Left lung (tissue), 10 donors: ENCODE measurements around the gene APOL1. TPM values are rescaled to one million over a fixed set of nuclear protein-coding genes. Genes with fewer than 3 reads are reported as not detected.
A peak's percentile ranks its signal among the peaks of the same experiment; 100 is the strongest.

Experiments
- ATAC-seq: fragments of 200-7000 bp; cut with Tn5 transposase; one replicate; pipeline ENCODE4 v1.9.1; 2020; ENCODE audit warnings: moderate library complexity
- DNase-seq, 4 donors: peaks; one replicate each; pipeline ENCODE4 v3.0.0-alpha.2; 2013 to 2020
- H3K27ac ChIP-seq, 2 donors: fragments of 200-600 bp; sonication (generic) in 1 of 2; one replicate each; pipeline versions ENCODE4 v1.5.0 to v1.8.0; 2020 to 2021
- H3K27me3 ChIP-seq, 2 donors: fragments of 200-600 bp; sonication (generic) in 1 of 2; one replicate each; pipeline versions ENCODE4 v1.5.0 to v1.8.0; 2020 to 2021
- H3K36me3 ChIP-seq, 2 donors: fragments of 200-600 bp; sonication (generic) in 1 of 2; one replicate each; pipeline versions ENCODE4 v1.5.0 to v1.8.0; 2020 to 2021
- H3K4me1 ChIP-seq, 2 donors: fragments of 200-600 bp; one replicate each; pipeline ENCODE4 v1.8.0; 2021
- H3K4me3 ChIP-seq, 2 donors: fragments of 200-600 bp; sonication (generic) in 1 of 2; one replicate each; pipeline versions ENCODE4 v1.5.0 to v1.8.0; 2020 to 2021; ENCODE audit warnings: mild to moderate bottlenecking in 1 of 2
- H3K9me3 ChIP-seq, 2 donors: fragments of 200-600 bp; sonication (generic) in 1 of 2; one replicate each; pipeline versions ENCODE4 v1.5.0 to v1.8.0; 2020 to 2021
- CTCF ChIP-seq, 2 donors: fragments of 200-600 bp; sonication (generic) in 1 of 2; IDR thresholded peaks; one replicate each; pipeline versions ENCODE4 v1.5.0 to v1.8.0; 2021; ENCODE audit warnings: antibody characterized with exemption in 2 of 2
- intact Hi-C, 2 donors: fragments of 100-400 bp; cut with DNase I; formaldehyde crosslinking; loops; one replicate each; pipeline versions ENCODE4 v1.11.2 to v1.14.2; 2022
- polyA plus RNA-seq, 6 donors: library from polyadenylated mRNA; unstranded; fragments of 120-200 nt; gene quantifications; one replicate each; pipeline ENCODE4 v1.2.1, GENCODE V29; 2013; ENCODE audit not compliant: insufficient read length in 6 of 6
- total RNA-seq, 2 donors: library from RNA; stranded (reverse); fragmentation: NEBNext Ultra II Directional; extraction: Animal tissue kit (Norgen Biotek cat#: 25700); gene quantifications; one replicate each; pipeline ENCODE4 v1.2.1, GENCODE V29; 2021
- donor health status: DM: no; HTN: yes; CAD: no.
- donor health status: DM: no; HTN: no; CAD: no.

Gene APOL1
- total and polyA plus RNA-seq, 8 donors, result 8.6 to 109 (median 13.5) TPM

GRCh38 chr22:36305813-36306212 lies 52.9 kb downstream of the APOL1 start:
- Histone ChIP-seq H3K4me3 (no peak overlapping the region), H3K27me3 (no peaks in the 10 kb centered on the region), H3K9me3 (no peaks in the 10 kb centered on the region), H3K4me1 (peaks cover 0 to 6% of the 10 kb centered on the region in 2 donors), H3K36me3 (peaks cover 4 to 100% of the 10 kb centered on the region in 2 donors), H3K27ac (peak overlapping the region in 1 of 2 donors; percentile 8)
- TF ChIP-seq CTCF (IDR thresholded peaks at IDR 0.05), result no peak
- ATAC-seq, result no peak
- peak in 1 of 4 donors; percentile 49 for DNase-seq
- intact Hi-C loops, result no loop called here

- Histone ChIP-seq H3K4me3 (no peak overlapping the region), H3K27ac (peak overlapping the region in 1 of 2 donors; percentile 8), H3K36me3 (peaks cover 4 to 100% of the 10 kb centered on the region in 2 donors), H3K4me1 (peaks cover 0 to 6% of the 10 kb centered on the region in 2 donors), H3K27me3 (no peaks in the 10 kb centered on the region), H3K9me3 (no peaks in the 10 kb centered on the region)
- ATAC-seq (no peak), DNase-seq (peak in 1 of 4 donors; percentile 67)
- intact Hi-C loops, result no loop called here
- TF ChIP-seq CTCF (IDR thresholded peaks at IDR 0.05), result no peak
Measured at GRCh38 chr22:36306227-36306626, 53.3 kb downstream of the APOL1 start.

GRCh38 chr22:36308880-36309279 lies 55.9 kb downstream of the APOL1 start:
- Histone ChIP-seq H3K9me3 (no peaks in the 10 kb centered on the region), H3K4me3 (no peak overlapping the region), H3K27me3 (no peaks in the 10 kb centered on the region), H3K36me3 (peaks cover 4 to 100% of the 10 kb centered on the region in 2 donors), H3K4me1 (peaks cover 0 to 3% of the 10 kb centered on the region in 2 donors), H3K27ac (peak overlapping the region in 1 of 2 donors; percentile 13)
- intact Hi-C loops, result no loop called here
- no peak for TF ChIP-seq CTCF (IDR thresholded peaks at IDR 0.05)
- DNase-seq, result no peak
- no peak for ATAC-seq

- no peaks in the 10 kb centered on the region for H3K9me3 ChIP-seq
- DNase-seq, result no peak
- intact Hi-C loops, result no loop called here
Measured at GRCh38 chr22:36311386-36312085, 58.6 kb downstream of the APOL1 start.

More at GRCh38 chr22:36311386-36312085, 58.6 kb downstream of the APOL1 start:
- no peak for ATAC-seq
- Histone ChIP-seq H3K36me3 (peaks cover 0 to 100% of the 10 kb centered on the region in 2 donors), H3K4me3 (no peak overlapping the region), H3K27me3 (no peaks in the 10 kb centered on the region), H3K27ac (no peak overlapping the region), H3K4me1 (peaks cover 0 to 3% of the 10 kb centered on the region in 2 donors)
- TF ChIP-seq CTCF (IDR thresholded peaks at IDR 0.05), result no peak
